Testis (tissue), 2 donors: Measurements from ENCODE around the gene EEIG1.

ENCODE experiments used
- POLR2A ChIP-seq: fragments of 450-650 bp; IDR thresholded peaks from one replicate; pipeline ENCODE4 v1.6.1; 2017; ENCODE audit warnings: antibody characterized with exemption, mild to moderate bottlenecking, moderate library complexity
- TF ChIP-seq, protein P1 (sequence below), 3 experiments: fragments of 450-650 bp in 2 of 3; fragments of 200-600 bp in 1 of 3; sonication (generic) in 1 of 3; IDR thresholded peaks; one replicate each; pipeline ENCODE4 v1.5.1; 2016 to 2019; ENCODE audit warnings: antibody characterized with exemption in 3 of 3, mild to moderate bottlenecking in 2 of 3, moderate library complexity in 1 of 3

DNA sequence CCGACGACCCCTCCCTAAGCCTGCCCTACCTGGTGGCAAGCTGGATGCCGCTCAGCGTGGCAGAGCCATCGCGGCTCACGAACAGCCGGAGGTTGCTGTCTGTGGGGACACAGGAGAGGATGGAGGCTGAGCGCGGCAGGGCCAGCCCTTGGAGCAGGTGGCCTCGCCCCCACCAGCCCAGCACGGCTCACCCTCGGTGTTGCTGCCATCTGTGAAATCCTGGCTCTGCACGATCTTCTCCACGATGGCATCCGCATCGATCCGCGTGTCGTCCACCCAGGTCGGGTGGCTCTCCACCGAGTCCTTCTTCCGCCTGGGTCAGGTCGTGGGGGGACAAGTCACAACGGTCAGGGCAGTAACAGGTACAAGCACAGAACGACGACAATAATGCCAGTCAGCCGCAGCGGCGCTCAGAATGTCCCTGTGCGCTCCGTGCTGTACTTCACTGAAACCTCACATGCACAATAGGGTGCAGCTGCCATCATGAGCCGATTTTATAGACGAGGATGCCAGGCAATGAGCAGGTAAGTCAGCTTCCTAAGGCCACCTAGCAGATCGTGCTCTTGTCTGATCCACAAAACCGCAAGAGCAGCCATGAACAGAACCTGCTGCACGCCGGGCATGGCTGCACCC is 36.1 kb downstream of the EEIG1 start:
- TF ChIP-seq, protein P1, sequence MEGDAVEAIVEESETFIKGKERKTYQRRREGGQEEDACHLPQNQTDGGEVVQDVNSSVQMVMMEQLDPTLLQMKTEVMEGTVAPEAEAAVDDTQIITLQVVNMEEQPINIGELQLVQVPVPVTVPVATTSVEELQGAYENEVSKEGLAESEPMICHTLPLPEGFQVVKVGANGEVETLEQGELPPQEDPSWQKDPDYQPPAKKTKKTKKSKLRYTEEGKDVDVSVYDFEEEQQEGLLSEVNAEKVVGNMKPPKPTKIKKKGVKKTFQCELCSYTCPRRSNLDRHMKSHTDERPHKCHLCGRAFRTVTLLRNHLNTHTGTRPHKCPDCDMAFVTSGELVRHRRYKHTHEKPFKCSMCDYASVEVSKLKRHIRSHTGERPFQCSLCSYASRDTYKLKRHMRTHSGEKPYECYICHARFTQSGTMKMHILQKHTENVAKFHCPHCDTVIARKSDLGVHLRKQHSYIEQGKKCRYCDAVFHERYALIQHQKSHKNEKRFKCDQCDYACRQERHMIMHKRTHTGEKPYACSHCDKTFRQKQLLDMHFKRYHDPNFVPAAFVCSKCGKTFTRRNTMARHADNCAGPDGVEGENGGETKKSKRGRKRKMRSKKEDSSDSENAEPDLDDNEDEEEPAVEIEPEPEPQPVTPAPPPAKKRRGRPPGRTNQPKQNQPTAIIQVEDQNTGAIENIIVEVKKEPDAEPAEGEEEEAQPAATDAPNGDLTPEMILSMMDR (IDR thresholded peaks at IDR 0.05) = no peak
- TF ChIP-seq POLR2A = no peak
